GM15510 (cell line): ENCODE data around the gene LRP5.

Experiments
- POLR2A ChIP-seq: IDR thresholded peaks from 3 replicates; pipeline ENCODE4 v1.6.1; 2011; ENCODE audit warnings: borderline replicate concordance; ENCODE audit not compliant: insufficient read length; ENCODE audit errors: extremely low read depth

The LRP5 gene

DNA sequence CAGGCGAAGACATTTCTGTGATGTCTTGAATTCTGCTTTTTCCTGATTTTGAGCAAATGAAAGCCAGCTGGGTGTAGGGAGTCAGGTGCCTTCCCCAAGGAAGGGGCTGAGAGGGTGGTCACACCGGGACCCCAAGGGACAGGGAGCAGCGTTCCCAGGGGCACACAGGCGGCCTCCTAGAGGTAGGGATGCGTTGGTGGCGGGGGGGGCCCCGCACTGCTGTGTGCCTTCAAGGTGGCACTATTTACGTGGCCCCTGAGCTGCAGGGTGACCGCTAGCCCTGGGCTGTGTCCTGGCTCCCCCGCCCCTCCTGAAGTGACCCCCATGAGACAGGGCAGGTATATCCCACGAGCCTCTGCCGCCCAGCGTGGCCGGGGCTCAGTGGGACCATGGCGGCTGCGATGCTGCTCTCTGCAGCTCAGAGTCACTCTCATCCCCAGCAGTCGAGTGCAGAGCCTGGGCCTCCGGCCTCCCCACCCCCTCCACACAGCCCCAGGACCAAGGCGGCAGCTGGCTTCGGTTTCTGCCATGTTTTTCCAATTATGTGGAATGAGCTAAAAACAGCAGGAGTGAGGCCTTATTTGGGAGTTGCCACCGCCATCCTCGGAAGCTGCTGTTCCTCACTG is 60.9 kb downstream of the LRP5 start:
- TF ChIP-seq POLR2A = no peak

DNA sequence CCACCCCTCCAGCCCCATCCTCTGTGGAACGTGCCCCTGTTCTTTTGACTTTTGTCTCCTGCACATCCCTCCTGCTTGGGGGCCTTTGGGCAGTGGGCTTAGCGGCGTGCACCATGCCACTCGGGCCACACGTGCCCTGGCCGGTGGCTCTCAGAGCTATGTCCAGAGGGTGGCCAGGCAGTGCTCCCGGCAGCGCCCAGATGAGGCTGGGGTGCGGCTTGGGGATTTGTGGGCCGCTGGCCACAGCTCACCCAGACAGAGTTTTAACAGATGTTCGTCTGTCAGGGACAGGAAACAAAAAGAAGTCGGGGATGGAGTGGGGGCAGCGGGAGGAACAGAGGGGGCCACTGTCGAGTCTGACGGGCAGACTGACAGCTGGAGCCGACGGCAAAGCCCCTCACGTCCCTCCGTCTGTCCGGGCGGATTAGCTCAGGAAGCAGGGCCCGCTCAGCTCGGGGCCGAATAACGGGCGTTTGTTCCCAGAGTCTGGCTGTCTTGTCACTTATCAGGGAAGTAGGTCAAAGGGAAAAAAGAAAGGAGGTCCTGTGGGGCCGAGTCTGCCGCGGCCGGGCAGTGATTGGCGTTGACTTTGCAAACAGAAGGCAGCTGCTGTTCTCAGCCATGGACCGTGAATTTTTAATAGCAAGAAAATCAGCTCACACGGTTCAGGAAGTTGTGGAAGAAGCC is 61.6 kb downstream of the LRP5 start:
- TF ChIP-seq POLR2A = no peak

DNA sequence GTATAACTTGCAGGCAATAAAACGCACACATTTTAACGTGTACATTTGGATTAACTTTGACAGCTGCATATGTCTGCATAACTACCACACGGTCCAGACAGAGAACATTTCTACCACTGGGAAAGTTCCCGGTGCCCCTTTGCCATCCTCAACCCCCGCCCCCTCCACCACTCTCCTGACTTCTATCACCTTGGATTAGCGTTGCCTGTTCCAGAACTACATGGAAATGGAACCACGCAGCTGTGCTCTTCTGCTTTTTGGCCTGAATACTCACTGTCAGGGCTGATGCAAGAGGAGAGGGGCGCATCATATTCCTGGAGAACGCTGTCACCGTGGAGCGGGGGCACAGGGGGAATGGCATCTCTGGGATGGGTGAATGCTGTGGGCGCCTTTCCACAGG is 62.1 kb downstream of the LRP5 start:
- no peak for TF ChIP-seq POLR2A

DNA sequence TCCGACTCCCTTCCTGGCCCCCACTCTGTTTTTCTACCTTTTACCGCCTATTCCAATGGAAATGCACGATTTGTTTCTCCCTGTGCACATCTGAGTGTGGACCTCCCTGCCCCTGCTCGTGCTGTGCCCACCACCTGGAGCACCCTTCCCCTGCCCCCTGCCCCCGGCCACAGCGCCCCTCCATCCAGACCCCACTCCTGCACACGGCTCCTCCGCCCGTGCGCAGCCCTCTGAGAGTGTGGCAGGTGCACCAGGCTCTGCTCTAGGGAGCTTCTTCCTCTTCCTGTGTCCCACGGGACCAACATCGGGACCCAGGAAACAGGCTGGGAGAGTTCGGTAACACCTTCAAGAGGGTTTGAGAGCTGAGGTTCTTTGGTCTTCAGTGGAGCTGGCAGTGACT is 62.9 kb downstream of the LRP5 start:
- TF ChIP-seq POLR2A = no peak

DNA sequence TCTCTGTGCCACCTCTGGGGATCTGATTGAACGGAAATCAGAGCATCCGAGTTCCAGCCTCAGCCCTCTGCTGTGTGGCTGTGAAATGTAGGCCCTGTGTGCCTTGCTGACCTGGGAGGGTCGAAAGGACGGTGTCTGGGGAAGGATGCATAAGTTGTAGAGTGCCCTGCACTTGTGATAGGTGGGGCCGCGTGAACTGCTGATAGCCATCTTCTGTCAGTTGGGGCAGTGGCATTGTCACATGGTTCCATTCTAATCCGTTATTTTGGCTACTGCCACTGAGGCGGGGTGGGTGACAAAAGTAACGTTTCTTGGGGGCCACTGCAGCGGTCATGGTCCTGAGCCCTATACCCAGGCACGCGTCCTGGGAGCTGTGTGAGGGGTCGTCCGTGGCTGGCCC is 63.4 kb downstream of the LRP5 start:
- no peak for TF ChIP-seq POLR2A

DNA sequence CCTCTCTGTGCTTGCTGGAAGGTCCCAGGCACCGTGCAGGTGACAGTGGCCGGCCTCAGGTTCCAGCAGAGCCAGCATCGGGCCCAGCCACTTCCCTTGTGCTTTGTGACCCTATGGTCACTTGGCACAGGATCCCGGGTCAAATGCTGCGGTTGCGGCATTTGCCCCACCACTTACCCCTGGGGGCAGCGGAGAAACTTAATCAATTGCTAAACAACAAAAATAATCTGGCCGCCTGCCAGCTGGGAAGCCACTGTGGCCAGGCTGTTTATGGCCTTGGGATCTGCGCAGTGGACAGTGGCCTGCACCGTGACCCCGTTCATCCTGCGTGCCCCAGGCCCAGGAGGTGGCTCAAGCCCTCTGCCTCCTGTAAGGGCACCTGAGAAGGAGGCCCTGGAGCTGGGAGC is 65.0 kb downstream of the LRP5 start:
- no peak for TF ChIP-seq POLR2A

DNA sequence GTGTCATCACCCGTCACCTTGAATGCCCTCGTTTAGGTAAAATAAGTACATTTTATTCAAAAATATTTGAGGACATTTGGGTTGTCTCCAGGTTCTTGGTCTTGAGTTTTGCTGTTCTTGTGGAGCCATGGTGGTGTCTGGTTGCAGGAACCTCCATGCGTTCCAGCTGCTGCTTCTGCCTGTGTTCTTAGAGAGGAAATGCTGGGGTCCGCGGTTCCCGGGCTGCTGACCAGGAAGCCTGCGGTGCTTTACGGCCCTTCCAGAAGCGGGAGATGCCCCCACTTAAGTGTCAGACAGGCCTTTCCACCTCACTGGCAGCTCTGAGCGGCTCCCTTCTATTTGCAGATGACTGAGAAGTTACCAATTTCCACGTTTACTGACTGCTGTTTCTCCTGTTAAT is 66.8 kb downstream of the LRP5 start:
- TF ChIP-seq POLR2A = no peak

DNA sequence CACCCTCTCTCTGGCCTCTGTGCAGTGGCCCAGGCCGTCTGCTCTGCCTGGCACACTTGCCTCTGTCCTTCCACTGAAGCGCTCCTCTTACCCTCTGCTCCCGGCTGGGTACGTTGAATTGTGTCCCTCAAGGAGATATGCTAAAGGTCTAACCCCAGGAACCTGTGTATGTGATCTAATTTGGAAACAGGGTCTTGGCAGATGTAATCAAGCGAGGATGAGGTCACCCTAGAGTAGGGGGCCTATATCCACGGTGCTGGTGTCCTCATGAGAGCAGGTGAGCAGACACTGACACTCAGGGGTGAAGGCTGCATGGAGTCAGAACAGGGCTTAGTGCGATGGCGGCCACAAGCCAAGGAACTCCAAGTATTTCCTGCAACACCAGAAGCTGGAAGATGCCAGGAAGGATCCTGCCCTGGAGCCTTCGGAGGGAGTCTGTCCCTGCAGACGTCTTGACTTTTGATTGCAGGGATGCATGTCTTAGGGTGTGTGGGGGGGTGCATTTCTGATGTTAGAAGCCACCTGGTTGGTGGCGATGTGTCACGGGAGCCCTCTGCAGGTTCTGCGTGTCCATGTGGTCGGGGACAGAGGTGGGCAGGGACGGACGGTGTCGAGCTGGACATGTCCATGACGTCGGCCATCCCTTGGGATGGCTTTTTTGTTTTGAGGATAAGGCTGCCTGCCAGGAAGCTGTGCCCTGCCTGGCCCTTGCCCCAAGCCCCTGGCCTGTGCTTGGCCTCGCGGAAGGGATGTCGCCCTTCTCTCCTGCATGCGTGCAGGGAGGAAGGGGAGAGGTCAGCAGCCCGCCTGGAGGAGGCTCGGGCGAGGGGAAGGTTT is 68.6 kb downstream of the LRP5 start:
- TF ChIP-seq POLR2A = no peak

DNA sequence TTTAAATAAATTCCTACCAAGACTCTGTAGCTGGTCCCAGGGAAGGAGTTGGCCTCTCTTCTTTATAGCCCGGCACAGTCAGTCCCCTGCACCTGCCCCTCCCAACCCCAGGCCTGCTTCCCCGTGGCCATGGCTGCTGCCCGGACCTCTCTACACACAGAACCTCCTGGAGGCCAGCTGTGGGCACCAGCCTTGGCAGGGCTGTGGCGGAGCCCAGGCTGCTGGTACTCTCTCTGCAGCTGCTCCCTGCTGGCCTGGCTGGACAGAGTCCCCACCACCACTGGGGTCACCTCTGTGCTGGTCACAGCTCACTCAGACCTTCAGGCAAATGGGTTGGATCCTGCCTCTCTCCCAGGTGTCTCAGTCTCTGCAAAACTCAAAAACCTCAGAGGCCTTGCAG is 69.3 kb downstream of the LRP5 start:
- TF ChIP-seq POLR2A = no peak

DNA sequence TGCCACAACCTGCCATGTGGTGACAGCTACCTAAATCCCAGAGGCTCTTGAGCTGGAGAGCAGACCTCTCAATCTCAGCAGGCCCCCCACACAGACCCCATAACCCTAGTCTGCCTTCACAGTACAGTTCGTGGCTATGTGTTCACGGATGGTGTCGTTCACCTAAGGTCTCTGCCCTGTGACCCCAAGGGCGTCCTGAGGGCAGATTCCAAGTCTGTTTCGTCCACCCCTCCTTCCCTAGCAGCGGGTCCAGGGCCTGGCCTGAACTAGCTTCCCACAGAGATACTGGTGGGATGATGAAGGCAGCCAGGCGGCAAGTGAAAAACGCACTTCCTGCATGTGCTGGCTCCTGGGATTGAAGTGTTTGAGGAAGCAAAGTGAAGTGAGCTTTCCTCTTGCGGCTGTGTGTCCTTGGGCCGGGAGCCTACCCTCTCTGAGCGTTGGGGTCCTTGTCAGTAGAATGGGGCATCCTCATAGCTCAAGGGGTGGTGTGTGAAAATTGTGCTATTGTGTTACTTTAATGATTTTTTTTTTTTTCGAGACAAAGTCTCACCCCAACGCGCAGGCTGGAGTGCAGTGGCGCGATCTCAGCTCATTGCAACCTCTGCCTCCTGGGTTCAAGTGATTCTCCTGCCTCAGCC is 70.1 kb downstream of the LRP5 start:
- no peak for TF ChIP-seq POLR2A

DNA sequence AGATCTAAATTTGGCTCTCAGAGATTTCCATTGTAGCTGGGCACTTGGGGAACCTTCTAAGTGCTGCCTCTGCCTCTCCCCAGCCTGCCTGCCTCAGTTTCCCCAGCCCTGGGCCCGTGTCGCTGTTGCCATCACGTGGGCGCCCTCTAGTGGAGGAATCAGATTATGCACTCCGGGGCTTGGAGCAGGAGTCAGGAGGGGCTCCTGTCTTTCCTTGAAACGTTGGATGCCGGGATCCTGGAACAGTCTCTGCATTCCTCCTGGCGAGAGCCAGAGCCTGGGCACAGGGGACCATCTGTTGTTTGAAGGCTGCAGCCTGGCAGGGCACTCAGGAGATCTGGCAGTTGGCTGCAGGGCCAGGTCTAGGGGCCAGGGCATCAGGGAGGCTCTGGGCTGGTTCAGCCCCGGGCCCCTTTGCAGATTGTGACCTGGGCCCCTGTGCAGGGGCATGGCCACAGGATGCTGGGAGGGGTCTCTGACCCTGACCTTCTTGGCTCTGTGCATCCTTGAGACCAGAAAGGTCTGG is 71.6 kb downstream of the LRP5 start:
- TF ChIP-seq POLR2A = no peak

DNA sequence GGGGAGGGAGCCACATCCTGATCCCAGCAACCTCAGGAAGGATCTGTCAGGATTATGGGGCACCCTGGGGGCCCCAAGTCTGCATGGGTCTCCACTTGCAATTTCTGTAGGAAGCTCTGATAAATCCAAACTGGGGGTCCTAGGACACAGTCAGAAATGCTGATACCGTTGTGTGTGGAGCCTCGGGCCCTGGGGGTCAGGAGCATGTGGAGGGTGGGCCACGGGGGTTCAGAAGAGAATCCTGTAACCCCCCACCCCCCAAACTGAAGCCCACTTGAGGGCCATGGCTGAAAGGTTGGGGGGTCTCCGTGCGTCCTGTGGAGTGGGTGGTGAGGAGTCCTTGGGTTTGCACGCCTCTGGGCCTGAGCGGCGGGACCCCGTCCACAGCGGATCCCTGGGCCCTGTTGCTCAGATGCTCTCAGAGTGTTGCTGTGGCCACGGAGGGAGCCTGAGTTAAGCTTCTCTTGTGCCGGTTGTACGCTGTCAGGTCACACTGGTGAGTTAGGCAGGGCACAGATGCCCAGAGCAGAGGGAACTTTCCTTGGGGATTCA is 72.2 kb downstream of the LRP5 start:
- TF ChIP-seq POLR2A = no peak

DNA sequence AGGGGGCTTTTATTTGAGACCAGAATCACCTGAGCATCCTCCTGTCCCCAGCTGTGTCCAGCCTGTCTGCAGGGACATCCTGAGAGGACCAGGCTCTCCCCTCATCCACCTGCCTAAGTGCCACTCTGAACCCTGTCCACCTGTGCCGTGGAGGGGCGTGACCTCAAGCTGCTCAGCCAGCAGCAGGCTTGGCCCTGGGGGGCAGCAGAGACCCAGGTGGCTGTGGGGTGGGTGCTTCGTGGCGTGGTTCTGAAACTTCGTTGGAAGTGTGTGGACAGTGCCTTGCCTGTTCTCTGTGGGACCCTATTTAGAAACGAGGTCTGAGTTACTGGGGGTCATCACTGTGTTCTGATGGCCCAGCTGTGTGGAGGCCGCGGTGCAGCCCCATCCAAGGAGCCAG is 72.7 kb downstream of the LRP5 start:
- no peak for TF ChIP-seq POLR2A

DNA sequence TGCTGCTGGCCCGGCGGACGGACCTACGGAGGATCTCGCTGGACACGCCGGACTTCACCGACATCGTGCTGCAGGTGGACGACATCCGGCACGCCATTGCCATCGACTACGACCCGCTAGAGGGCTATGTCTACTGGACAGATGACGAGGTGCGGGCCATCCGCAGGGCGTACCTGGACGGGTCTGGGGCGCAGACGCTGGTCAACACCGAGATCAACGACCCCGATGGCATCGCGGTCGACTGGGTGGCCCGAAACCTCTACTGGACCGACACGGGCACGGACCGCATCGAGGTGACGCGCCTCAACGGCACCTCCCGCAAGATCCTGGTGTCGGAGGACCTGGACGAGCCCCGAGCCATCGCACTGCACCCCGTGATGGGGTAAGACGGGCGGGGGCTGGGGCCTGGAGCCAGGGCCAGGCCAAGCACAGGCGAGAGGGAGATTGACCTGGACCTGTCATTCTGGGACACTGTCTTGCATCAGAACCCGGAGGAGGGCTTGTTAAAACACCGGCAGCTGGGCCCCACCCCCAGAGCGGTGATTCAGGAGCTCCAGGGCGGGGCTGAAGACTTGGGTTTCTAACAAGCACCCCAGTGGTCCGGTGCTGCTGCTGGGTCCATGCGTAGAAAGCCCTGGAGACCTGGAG is 74.1 kb downstream of the LRP5 start:
- no peak for TF ChIP-seq POLR2A
